22Rv1 (cell line): ENCODE results near the gene FAT1.

Experiments
- H3K27ac ChIP-seq: fragments of 450-650 bp; 2 replicates; pipeline ENCODE4 v1.5.1; 2017
- CTCF ChIP-seq: fragments of 450-650 bp; IDR thresholded peaks from 2 replicates; pipeline ENCODE4 v1.5.1; 2017; ENCODE audit warnings: mild to moderate bottlenecking
- ZFX ChIP-seq: fragments of 450-650 bp; IDR thresholded peaks from 2 replicates; pipeline ENCODE4 v1.6.1; 2017; ENCODE audit warnings: antibody characterized with exemption, borderline replicate concordance

The FAT1 gene

GRCh38 chr4:186719925-186720694, 3.5 kb downstream of the FAT1 start:
- TF ChIP-seq CTCF (peak; percentile 65), ZFX (no peak)
- no peak overlapping the region for H3K27ac ChIP-seq

DNA sequence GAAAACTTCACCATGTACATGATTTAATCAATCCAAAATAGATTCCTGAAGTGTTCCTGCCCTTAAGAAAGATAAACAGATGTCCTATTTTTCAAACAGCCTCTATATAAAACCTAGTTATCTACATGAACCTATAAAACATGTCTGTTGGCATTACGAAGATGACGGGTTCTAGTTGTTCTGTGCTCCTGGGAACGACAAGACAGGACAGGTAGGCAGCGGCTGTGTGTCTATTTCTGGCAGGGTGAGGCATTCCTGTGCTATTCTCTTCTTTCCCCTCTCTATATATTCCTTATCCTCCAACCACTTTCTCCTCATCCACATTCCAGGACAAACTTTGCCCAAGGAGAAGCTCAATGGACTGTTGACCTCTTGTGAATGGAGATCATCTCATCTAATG, 6.1 kb downstream of the FAT1 start:
- H3K27ac ChIP-seq = no peak overlapping the region
- TF ChIP-seq ZFX (no peak), CTCF (no peak)

DNA sequence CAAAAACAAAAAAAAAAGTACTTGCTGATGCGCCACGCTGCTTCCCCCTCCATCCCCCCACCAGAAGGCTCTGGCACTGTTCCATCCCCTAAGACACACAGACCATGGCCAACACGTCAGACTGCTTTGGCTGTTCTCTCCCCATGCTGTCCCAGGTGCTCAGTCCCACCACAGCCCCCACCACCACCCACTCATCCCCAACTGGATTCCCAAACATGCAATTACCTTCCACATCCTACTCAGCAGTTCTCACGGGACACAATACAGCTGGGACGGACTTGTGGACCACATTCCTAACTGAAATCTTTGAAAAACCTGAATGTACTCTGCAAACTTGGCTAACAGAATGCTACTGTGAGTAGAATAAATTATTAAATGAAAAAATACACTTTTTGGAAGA, 8.6 kb downstream of the FAT1 start:
- TF ChIP-seq CTCF (no peak), ZFX (no peak)
- no peak overlapping the region for H3K27ac ChIP-seq

DNA sequence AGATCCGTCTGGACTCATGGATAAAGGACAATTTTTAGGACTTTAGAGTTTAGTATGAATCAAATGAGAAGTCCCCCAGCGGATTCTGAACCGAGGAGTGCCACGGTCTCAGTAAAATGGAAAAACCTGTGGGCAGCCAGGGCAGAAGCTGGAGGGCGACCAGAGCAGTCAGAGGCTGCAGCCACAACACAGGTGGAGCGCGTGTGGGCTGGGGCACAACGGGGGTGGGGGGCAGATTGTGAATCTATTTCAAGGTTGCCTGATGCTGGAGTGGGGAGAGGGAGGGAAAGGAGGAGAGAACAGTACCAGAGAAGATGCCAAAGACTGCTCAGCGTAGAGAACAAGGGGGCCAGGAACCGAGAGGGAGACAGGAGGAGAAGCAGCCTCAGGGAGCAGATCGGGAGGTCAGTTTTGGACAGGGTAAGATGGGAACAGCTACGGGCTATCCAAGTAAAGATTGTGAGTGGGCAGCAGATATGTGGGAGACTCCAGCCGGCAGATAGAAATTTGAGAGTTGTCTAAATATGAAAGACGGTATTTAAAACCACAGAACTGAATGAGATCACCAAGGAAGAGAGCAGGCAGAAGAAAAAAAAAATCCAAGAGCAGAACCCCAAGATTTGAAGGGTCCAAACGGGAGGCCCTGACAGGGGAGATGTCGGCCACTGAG, 9.5 kb downstream of the FAT1 start:
- H3K27ac ChIP-seq = no peak overlapping the region
- TF ChIP-seq ZFX = no peak
- TF ChIP-seq CTCF = no peak

GRCh38 chr4:186712690-186713089, 11.0 kb downstream of the FAT1 start:
- no peak overlapping the region for H3K27ac ChIP-seq
- no peak for TF ChIP-seq CTCF
- TF ChIP-seq ZFX = no peak

GRCh38 chr4:186710521-186711119, 13.0 kb downstream of the FAT1 start:
- TF ChIP-seq ZFX (no peak), CTCF (no peak)
- no peak overlapping the region for H3K27ac ChIP-seq

- H3K27ac ChIP-seq = no peak overlapping the region
- TF ChIP-seq CTCF (no peak), ZFX (no peak)
Observed at GRCh38 chr4:186709517-186709916, 14.1 kb downstream of the FAT1 start.
